Measurements from ENCODE around the gene SHISAL1. TPM values are rescaled to one million over a fixed set of nuclear protein-coding genes. Genes with fewer than 3 reads are reported as not detected.

The SHISAL1 gene
- total RNA-seq, 1 donor from 2014 or later: 0.71 TPM

GRCh38 chr22:44287741-44288140 is 25.0 kb downstream of the SHISAL1 start:
- TF ChIP-seq CTCF (IDR thresholded peaks at IDR 0.05; ENCODE audit: insufficient read depth, low read length, poor library complexity, severe bottlenecking): no peak
- DNase-seq (ENCODE audit: low read depth): no peak
- Histone ChIP-seq H3K27me3 (ENCODE audit: control insufficient read depth, insufficient read depth, low read length) (peaks cover 19% of the 10 kb centered on the region), H3K4me3 (ENCODE audit: low read depth, low read length) (no peak overlapping the region), H3K36me3 (ENCODE audit: control insufficient read depth, insufficient read depth, low read length) (no peaks in the 10 kb centered on the region)

GRCh38 chr22:44287121-44287693 is 25.5 kb downstream of the SHISAL1 start:
- Histone ChIP-seq H3K4me3 (ENCODE audit: low read depth, low read length) (no peak overlapping the region), H3K27me3 (ENCODE audit: control insufficient read depth, insufficient read depth, low read length) (peaks cover 21% of the 10 kb centered on the region), H3K36me3 (ENCODE audit: control insufficient read depth, insufficient read depth, low read length) (no peaks in the 10 kb centered on the region)
- no peak for TF ChIP-seq CTCF (IDR thresholded peaks at IDR 0.05; ENCODE audit: insufficient read depth, low read length, poor library complexity, severe bottlenecking)
- no peak for DNase-seq (ENCODE audit: low read depth)

GRCh38 chr22:44286646-44287045 is 26.1 kb downstream of the SHISAL1 start:
- TF ChIP-seq CTCF (IDR thresholded peaks at IDR 0.05; ENCODE audit: insufficient read depth, low read length, poor library complexity, severe bottlenecking): no peak
- no peaks in the 10 kb centered on the region for H3K36me3 ChIP-seq (ENCODE audit: control insufficient read depth, insufficient read depth, low read length)
- H3K27me3 ChIP-seq (ENCODE audit: control insufficient read depth, insufficient read depth, low read length): peaks cover 25% of the 10 kb centered on the region
- no peak for DNase-seq (ENCODE audit: low read depth)
- H3K4me3 ChIP-seq (ENCODE audit: low read depth, low read length): no peak overlapping the region

GRCh38 chr22:44284711-44285110 is 28.0 kb downstream of the SHISAL1 start:
- no peak overlapping the region for H3K4me3 ChIP-seq (ENCODE audit: low read depth, low read length)
- DNase-seq (ENCODE audit: low read depth): no peak
- no peak for TF ChIP-seq CTCF (IDR thresholded peaks at IDR 0.05; ENCODE audit: insufficient read depth, low read length, poor library complexity, severe bottlenecking)
- H3K27me3 ChIP-seq (ENCODE audit: control insufficient read depth, insufficient read depth, low read length): peaks cover 35% of the 10 kb centered on the region
- H3K36me3 ChIP-seq (ENCODE audit: control insufficient read depth, insufficient read depth, low read length): no peaks in the 10 kb centered on the region

GRCh38 chr22:44281768-44282637 is 30.7 kb downstream of the SHISAL1 start:
- Histone ChIP-seq H3K27me3 (ENCODE audit: control insufficient read depth, insufficient read depth, low read length) (peaks cover 49% of the 10 kb centered on the region), H3K36me3 (ENCODE audit: control insufficient read depth, insufficient read depth, low read length) (no peaks in the 10 kb centered on the region), H3K4me3 (ENCODE audit: low read depth, low read length) (no peak overlapping the region)
- no peak for TF ChIP-seq CTCF (IDR thresholded peaks at IDR 0.05; ENCODE audit: insufficient read depth, low read length, poor library complexity, severe bottlenecking)
- DNase-seq (ENCODE audit: low read depth): no peak

All from kidney epithelial cell (primary cell).